ENCODE measurements around the gene PCDHGB5.

- TF ChIP-seq CTCF (IDR thresholded peaks at IDR 0.05) (no peak), POLR2A (IDR thresholded peaks at IDR 0.05) (no peak)
Observed at GRCh38 chr5:141409598-141410306, 12.0 kb downstream of the PCDHGB5 start.
